ENCODE measurements around the gene PRAME.

Gene PRAME

GRCh38 chr22:22548317-22548716, 10.7 kb downstream of the PRAME start:
- no peak overlapping the region for H2AFZ ChIP-seq (ENCODE audit: low read depth, low read length, severe bottlenecking)
- H4K20me1 ChIP-seq (ENCODE audit: low read depth, low read length) = no peaks in the 10 kb centered on the region
- H3K4me2 ChIP-seq (ENCODE audit: low read depth, low read length, poor library complexity, severe bottlenecking) = no peak overlapping the region
- no peak overlapping the region for H3K27ac ChIP-seq (ENCODE audit: low read depth, low read length)
- H3K9me2 ChIP-seq (replicated peaks; ENCODE audit: insufficient read depth, low read length) = no peaks in the 10 kb centered on the region
- no peaks in the 10 kb centered on the region for H3F3A ChIP-seq (ENCODE audit: insufficient read depth)
- no peaks in the 10 kb centered on the region for H3K79me2 ChIP-seq (ENCODE audit: insufficient read depth, low read length)
- H3K4me3 ChIP-seq (ENCODE audit: insufficient read depth, low read length, poor library complexity, severe bottlenecking) = no peak overlapping the region
- no peaks in the 10 kb centered on the region for H3K36me3 ChIP-seq (ENCODE audit: low read length)
- no peaks in the 10 kb centered on the region for H3K9me3 ChIP-seq (ENCODE audit: insufficient read depth, low read length)
- TF ChIP-seq EZH2phosphoT487 (conservative IDR thresholded peaks at IDR 0.05; ENCODE audit: low read length) (no peak), CTCF (IDR thresholded peaks at IDR 0.05; ENCODE audit: insufficient read depth, low read length, poor library complexity, severe bottlenecking) (no peak)
- no peaks in the 10 kb centered on the region for H3K27me3 ChIP-seq (ENCODE audit: low read length)
- H3K9ac ChIP-seq (ENCODE audit: low read length) = no peak overlapping the region

GRCh38 chr22:22547692-22548300, 11.3 kb downstream of the PRAME start:
- Histone ChIP-seq H3K27ac (ENCODE audit: low read depth, low read length) (no peak overlapping the region), H2AFZ (ENCODE audit: low read depth, low read length, severe bottlenecking) (no peak overlapping the region), H3K36me3 (ENCODE audit: low read length) (no peaks in the 10 kb centered on the region), H3K9ac (ENCODE audit: low read length) (no peak overlapping the region), H3K4me3 (ENCODE audit: insufficient read depth, low read length, poor library complexity, severe bottlenecking) (no peak overlapping the region), H3K79me2 (ENCODE audit: insufficient read depth, low read length) (no peaks in the 10 kb centered on the region), H3K9me2 (replicated peaks; ENCODE audit: insufficient read depth, low read length) (no peaks in the 10 kb centered on the region), H3K9me3 (ENCODE audit: insufficient read depth, low read length) (no peaks in the 10 kb centered on the region), H3K27me3 (ENCODE audit: low read length) (no peaks in the 10 kb centered on the region), H3K4me2 (ENCODE audit: low read depth, low read length, poor library complexity, severe bottlenecking) (no peak overlapping the region), H4K20me1 (ENCODE audit: low read depth, low read length) (no peaks in the 10 kb centered on the region), H3F3A (ENCODE audit: insufficient read depth) (no peaks in the 10 kb centered on the region)
- TF ChIP-seq CTCF (IDR thresholded peaks at IDR 0.05; ENCODE audit: insufficient read depth, low read length, poor library complexity, severe bottlenecking) (no peak), EZH2phosphoT487 (conservative IDR thresholded peaks at IDR 0.05; ENCODE audit: low read length) (no peak)

GRCh38 chr22:22547226-22547625, 11.8 kb downstream of the PRAME start:
- Histone ChIP-seq H3F3A (ENCODE audit: insufficient read depth) (no peaks in the 10 kb centered on the region), H3K4me3 (ENCODE audit: insufficient read depth, low read length, poor library complexity, severe bottlenecking) (no peak overlapping the region), H3K27me3 (ENCODE audit: low read length) (no peaks in the 10 kb centered on the region), H3K9me3 (ENCODE audit: insufficient read depth, low read length) (no peaks in the 10 kb centered on the region), H4K20me1 (ENCODE audit: low read depth, low read length) (no peaks in the 10 kb centered on the region), H3K9ac (ENCODE audit: low read length) (no peak overlapping the region), H3K4me2 (ENCODE audit: low read depth, low read length, poor library complexity, severe bottlenecking) (no peak overlapping the region), H3K36me3 (ENCODE audit: low read length) (no peaks in the 10 kb centered on the region), H2AFZ (ENCODE audit: low read depth, low read length, severe bottlenecking) (no peak overlapping the region), H3K79me2 (ENCODE audit: insufficient read depth, low read length) (no peaks in the 10 kb centered on the region), H3K27ac (ENCODE audit: low read depth, low read length) (no peak overlapping the region), H3K9me2 (replicated peaks; ENCODE audit: insufficient read depth, low read length) (no peaks in the 10 kb centered on the region)
- no peak for TF ChIP-seq CTCF (IDR thresholded peaks at IDR 0.05; ENCODE audit: insufficient read depth, low read length, poor library complexity, severe bottlenecking)
- TF ChIP-seq EZH2phosphoT487 (conservative IDR thresholded peaks at IDR 0.05; ENCODE audit: low read length) = no peak
